Stimulated activated CD8-positive, alpha-beta memory T cell treated with anti-CD3 and anti-CD28 coated beads, Interleukin-15, amount 100 ng/mL, for 4 hours (primary cell): ENCODE measurements around the gene RARS1.
A peak's percentile ranks its signal among the peaks of the same experiment; 100 is the strongest.

Source experiments
- DNase-seq, 2 donors: peaks; one replicate each; pipeline ENCODE4 v3.0.0-alpha.2; 2020; ENCODE audit warnings: low read depth in 2 of 2

The RARS1 gene

GRCh38 chr5:168486136-168486879 is at the start of gene RARS1:
TSS of gene RARS1 (plus strand) at chr5:168486471. CDS start at chr5:168486499, 28 bp downstream.
- peak; percentile 76 to 77 for DNase-seq

DNA sequence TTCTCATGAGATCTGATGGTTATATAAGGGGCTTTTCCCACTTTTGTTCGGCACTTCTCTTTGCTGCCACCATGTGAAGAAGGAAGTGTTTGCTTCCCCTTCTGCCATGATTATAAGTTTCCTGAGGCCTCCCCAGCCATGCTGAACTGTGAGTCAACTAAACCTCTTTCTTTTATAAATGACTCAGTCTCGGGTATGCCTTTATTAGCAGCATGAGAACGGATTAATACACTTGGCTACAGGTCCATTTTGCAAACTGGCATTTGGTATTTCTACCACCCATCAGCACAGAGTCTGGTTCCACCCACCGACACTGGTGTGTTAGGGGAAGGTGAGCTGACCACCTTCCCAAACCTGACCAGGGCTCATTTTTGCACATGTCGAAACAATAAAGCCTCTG is 47.9 kb upstream of the RARS1 start:
- no peak for DNase-seq

DNA sequence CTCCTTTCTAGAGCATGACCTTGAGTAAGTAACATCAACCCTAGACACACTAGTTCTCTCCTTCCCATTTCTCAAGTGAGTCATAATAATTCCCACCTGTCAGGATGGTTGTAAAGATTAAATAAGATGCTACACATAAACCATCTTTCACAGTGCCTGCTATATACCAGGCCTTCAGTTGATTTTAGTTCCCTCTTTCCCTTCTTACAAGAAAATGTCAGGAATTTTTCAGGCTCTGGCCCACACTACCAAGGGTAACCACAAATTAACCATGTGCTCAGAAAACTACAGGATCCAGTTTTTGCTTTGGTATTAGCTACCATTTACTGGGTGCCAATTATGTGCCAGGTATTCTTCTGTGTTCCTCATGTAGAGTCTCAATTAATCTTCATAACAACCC is 42.7 kb upstream of the RARS1 start:
- no peak for DNase-seq

DNA sequence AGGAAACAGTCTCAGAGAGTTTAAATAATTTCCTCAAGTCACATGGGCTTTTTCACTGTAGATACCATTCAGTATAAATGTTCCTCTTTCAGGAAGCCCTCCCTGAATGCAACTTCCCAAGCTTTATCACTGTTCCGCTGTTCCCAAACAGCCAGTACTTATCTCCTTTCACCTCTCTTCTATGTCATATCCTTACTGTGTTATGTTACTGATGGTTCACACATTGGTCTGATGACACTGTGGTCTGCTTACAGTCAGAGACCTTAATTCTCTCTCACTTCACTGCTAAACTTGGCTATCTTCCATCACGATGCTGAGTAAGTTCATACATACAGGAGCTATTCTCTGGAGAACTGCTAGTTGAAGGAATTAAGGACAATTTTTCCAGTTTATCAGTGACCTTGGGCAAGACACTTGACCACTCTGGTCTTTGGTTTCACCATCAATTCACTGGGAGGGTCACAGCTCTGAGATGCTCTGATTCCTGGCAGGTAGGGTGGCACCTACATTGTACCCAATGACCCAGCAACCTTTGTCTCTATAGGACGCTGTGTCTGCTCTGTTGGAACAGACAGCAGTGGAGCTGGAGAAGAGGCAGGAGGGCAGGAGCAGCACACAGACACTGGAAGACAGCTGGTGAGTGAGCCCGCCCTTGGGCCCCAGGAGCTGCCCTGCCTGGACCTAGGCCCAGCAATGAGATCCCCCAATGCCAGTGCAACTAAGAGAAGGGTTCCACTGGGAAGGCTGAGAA is 42.1 kb upstream of the RARS1 start:
- DNase-seq = no peak

DNA sequence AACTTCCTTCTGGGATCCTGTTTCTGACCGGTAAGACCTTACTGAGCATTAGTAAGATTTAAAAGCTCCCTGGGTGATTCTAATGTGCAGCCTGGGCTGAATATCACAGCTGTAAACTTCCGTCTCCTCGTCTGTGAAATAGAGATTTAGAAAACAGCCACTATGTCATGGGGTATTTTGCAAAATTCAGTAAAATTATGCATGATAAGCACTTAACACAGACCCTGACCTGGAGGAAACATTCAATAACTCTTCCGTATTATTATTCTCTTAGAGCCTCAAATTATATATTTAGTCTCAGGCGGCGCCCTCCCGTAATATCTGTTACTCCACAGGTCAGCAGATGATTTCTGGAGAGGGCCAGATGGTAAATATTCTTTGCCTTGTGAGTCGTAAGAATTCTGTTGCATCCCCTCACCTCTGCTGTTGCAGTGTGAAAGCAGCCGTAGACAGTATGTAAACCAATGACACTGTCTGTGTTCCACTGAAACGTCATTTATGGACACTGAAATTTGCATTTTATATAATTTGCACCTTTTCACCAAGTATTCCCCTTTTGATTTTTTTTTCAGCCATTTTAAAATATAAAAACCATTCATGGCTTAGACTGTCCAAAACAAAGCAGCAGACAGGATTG is 39.2 kb upstream of the RARS1 start:
- DNase-seq = no peak

GRCh38 chr5:168447808-168448207 is 38.5 kb upstream of the RARS1 start:
- no peak for DNase-seq

- DNase-seq = no peak
Measured at GRCh38 chr5:168449166-168449565, 37.1 kb upstream of the RARS1 start.

DNA sequence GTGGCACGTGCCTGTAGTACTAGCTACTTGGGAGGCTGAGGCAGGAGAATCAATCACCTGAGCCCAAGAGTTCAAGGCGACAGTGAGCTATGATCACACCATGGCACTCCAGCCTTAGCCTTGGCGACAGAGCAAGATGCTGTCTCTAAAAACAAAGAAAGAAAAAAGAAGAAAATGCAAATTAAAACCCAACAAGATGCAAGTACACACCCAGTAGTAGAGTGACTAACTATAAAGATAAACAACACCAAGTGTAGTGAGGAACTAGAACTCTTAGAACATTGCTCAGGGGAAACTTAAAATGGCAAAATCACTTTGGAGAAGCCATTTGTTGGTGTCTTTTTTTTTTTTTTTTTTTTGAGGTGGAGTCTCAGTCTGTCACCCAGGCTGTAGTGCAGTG is 34.7 kb upstream of the RARS1 start:
- no peak for DNase-seq

- no peak for DNase-seq
Measured at GRCh38 chr5:168455201-168455600, 31.1 kb upstream of the RARS1 start.

GRCh38 chr5:168457542-168457941 is 28.7 kb upstream of the RARS1 start:
- no peak for DNase-seq

DNA sequence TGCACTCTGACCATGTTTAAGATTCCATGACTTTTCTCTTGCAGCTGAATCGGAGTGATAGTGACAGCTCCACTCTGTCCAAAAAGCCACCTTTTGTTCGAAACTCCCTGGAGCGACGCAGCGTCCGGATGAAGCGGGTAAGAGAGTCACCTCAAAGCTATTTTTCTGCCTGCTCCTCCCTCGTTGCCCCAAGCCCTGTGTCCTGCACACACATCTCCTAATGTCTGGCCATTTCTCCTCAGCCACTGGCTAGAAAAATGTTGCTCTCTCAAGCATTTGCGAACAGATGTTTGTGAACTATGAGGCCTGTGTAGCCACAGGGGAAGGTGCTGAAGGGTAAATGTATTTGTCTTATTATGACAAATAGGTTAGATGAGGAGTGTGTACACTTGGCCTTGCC is 25.7 kb upstream of the RARS1 start:
- DNase-seq = no peak

GRCh38 chr5:168463081-168463480 is 23.2 kb upstream of the RARS1 start:
- no peak for DNase-seq

DNA sequence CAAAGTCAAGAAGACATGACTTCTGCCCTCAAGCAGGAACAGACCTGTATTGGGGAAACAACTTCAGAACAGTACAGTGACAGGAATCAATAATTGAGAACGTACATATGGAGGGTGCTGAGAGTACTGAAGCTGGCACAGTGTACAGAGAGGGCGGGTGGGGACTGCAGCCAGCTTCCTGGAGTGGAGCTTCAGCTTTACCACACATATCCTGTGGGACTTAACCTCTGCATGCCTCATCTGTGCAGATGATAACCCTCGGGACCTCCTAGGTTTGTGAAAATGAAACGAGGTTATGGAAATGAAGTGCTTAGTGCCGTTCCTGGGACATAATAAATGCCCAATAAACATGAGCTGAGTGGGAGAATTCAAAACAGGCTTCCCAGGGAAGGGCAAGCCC is 22.1 kb upstream of the RARS1 start:
- no peak for DNase-seq

- DNase-seq = no peak
Measured at GRCh38 chr5:168464641-168465040, 21.6 kb upstream of the RARS1 start.

GRCh38 chr5:168467755-168468330 is 18.4 kb upstream of the RARS1 start:
- DNase-seq = no peak

DNA sequence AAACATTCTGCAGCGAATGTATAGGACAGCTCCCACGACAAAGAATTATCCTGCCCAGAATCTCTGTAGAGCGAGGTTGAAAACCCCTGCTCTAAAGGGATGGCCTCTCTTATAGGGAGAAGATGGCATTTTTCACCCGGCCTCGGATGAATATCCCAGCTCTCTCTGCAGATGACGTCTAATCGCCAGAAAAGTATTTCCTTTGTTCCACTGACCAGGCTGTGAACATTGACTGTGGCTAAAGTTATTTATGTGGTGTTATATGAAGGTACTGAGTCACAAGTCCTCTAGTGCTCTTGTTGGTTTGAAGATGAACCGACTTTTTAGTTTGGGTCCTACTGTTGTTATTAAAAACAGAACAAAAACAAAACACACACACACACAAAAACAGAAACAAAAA is 17.4 kb upstream of the RARS1 start:
- DNase-seq = no peak

- no peak for DNase-seq
Measured at GRCh38 chr5:168469816-168470215, 16.5 kb upstream of the RARS1 start.

GRCh38 chr5:168471785-168472184 is 14.5 kb upstream of the RARS1 start:
- DNase-seq = no peak

- DNase-seq = no peak
Measured at GRCh38 chr5:168472329-168472728, 13.9 kb upstream of the RARS1 start.

DNA sequence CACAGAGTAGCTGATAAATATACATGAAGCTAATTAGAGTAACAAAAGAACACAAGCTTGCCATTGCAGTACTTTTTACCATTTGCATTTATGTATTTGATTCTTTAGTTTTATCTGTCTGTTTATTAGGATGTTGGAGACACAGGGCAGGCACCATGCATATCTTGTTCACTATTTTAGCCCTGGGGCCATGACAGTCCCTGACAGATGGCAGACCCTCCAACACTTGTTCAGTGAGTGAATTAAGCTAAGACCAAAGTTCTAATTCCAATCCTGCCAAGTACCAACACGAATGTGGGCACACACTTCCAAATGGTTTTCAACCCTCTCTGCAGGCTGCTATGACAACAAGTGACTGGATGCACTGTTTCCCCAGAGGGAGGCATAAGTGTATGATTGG is 12.0 kb upstream of the RARS1 start:
- DNase-seq = no peak

DNA sequence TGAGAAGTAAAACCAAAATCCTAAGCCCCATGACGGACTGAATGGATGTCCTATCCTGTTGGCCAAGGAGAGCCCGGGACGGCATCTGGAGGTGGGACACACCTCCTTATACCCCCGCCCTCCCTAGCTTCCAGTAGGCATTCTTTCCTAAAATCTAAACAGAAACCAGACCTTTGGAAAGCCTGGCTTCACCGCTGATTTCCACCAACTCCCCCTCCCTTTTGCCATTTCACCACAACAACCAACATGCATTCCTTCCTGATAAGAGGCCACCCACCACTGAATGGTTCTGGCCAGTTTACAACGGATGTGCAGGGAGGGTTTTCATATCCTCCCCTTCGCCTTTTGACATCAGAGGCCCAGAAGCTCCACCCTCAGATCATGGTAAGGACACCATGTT is 9.2 kb upstream of the RARS1 start:
- DNase-seq = no peak

GRCh38 chr5:168479166-168479565 is 7.1 kb upstream of the RARS1 start:
- DNase-seq = no peak

DNA sequence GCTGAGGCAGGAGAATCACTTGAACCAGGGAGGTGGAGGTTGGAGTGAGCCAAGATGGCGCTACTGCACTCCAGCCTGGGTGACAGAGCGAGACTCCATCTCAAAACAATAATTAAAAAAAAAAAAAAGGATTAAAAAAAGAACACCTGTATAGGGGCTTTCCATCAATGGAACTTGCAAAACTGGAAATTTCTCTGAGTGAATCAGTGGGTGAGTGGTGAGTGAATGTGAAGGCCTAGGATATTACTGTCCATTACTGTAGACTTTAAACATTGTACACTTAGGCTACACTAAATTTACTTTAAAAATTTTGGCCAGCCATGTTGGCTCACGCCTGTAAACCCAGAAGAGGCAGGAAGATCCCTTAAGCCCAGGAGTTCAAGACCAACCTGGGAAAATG is 5.7 kb upstream of the RARS1 start:
- no peak for DNase-seq
